ENCODE data around the gene UQCRQ. TPM values are rescaled to one million over a fixed set of nuclear protein-coding genes. Genes with fewer than 3 reads are reported as not detected.

Gene UQCRQ
- polyA plus RNA-seq, 3 donors, result 199 to 253 (median 242) TPM

GRCh38 chr5:132889501-132889900 lies 23.1 kb downstream of the UQCRQ start:
- DNase-seq, result no peak

GRCh38 chr5:132890817-132891216 lies 24.4 kb downstream of the UQCRQ start:
- no peak for DNase-seq

- no peak for DNase-seq
These were observed 29.4 kb downstream of the UQCRQ start for GRCh38 chr5:132895719-132896305.

GRCh38 chr5:132896685-132897084 lies 30.2 kb downstream of the UQCRQ start:
- no peak for DNase-seq

- DNase-seq, result no peak
These were observed 31.7 kb downstream of the UQCRQ start for GRCh38 chr5:132898094-132898493.

- DNase-seq, result no peak
These were observed 34.6 kb downstream of the UQCRQ start for GRCh38 chr5:132901036-132901435.

- DNase-seq, result no peak
These were observed 35.3 kb downstream of the UQCRQ start for GRCh38 chr5:132901730-132902129.

GRCh38 chr5:132905938-132906337 lies 39.5 kb downstream of the UQCRQ start:
- no peak for DNase-seq

- no peak for DNase-seq
These were observed 40.7 kb downstream of the UQCRQ start for GRCh38 chr5:132907161-132907560.

GRCh38 chr5:132909702-132910101 lies 43.3 kb downstream of the UQCRQ start:
- DNase-seq, result no peak

GRCh38 chr5:132915681-132916080 lies 49.2 kb downstream of the UQCRQ start:
- DNase-seq, result no peak

- DNase-seq, result no peak
These were observed 49.6 kb downstream of the UQCRQ start for GRCh38 chr5:132916086-132916485.

Other genes with a start within 250 kb of the UQCRQ start
- gene IL13, start 208.5 kb upstream of the UQCRQ start, polyA plus RNA-seq (ENCODE audit: insufficient read length in 3 of 3), result under 1 TPM in 1 of 3 donors, not detected in 2; 0.12 TPM
- gene IL4, start 192.7 kb upstream of the UQCRQ start, polyA plus RNA-seq (ENCODE audit: insufficient read length in 3 of 3), result under 1 TPM in 1 of 3 donors, not detected in 2; 0.37 TPM
- 10 to 100 TPM; 19.7 to 35.9 (median 23.5) TPM for gene KIF3A, start 129.1 kb upstream of the UQCRQ start, polyA plus RNA-seq (ENCODE audit: insufficient read length in 3 of 3)
- 1 to 10 TPM; 2.6 to 4.1 (median 3.1) TPM for gene CCNI2, start 119.2 kb upstream of the UQCRQ start, polyA plus RNA-seq (ENCODE audit: insufficient read length in 3 of 3)
- gene SEPTIN8, start 89.4 kb upstream of the UQCRQ start, polyA plus RNA-seq (ENCODE audit: insufficient read length in 3 of 3), result 10 to 100 TPM; 79.1 to 87.7 (median 84.1) TPM
- 1 to 10 TPM; 3.9 to 5.2 (median 4.9) TPM for gene SOWAHA, start 53.3 kb upstream of the UQCRQ start, polyA plus RNA-seq (ENCODE audit: insufficient read length in 3 of 3)
- gene SHROOM1, start 36.0 kb upstream of the UQCRQ start, polyA plus RNA-seq (ENCODE audit: insufficient read length in 3 of 3), result 10 to 100 TPM; 12.7 to 20.9 (median 20.6) TPM
- gene GDF9, start 173 bp upstream of the UQCRQ start, polyA plus RNA-seq (ENCODE audit: insufficient read length in 3 of 3), result 1 to 10 TPM; 1.1 to 2.2 (median 2.0) TPM
- gene LEAP2, start 7.0 kb downstream of the UQCRQ start, polyA plus RNA-seq (ENCODE audit: insufficient read length in 3 of 3), result 1 to 10 TPM; 4.0 to 9.9 (median 8.0) TPM
- 10 to 100 TPM; 52.5 to 67.5 (median 64.0) TPM for gene AFF4, start 97.0 kb downstream of the UQCRQ start, polyA plus RNA-seq (ENCODE audit: insufficient read length in 3 of 3)
- 10 to 100 TPM; 29.5 to 33.1 (median 30.9) TPM for gene ZCCHC10, start 159.9 kb downstream of the UQCRQ start, polyA plus RNA-seq (ENCODE audit: insufficient read length in 3 of 3)
- gene HSPA4, start 185.4 kb downstream of the UQCRQ start, polyA plus RNA-seq (ENCODE audit: insufficient read length in 3 of 3), result 100 to 1,000 TPM; 110 to 138 (median 131) TPM